Measurements from ENCODE around the gene ZC3H10.

DNA sequence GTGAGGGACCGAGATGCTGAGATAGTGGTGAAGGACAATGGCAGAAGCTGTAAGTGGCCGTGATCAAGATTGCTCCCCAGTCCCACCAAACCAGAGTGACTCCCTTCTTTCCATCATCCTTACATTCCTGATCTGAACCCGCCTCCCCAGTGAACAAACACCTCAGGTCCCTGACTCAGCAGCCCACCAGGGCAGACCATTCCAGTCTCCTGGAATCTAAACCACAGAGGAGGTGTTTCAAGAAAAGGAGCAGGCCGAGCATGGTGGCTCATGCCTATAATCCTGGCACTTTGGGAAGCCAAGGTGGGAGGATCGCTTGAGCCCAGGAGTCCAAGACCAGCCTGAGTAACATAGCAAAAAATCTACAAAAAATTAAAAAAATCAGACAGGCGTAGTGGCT is 31.5 kb upstream of the ZC3H10 start:
- no peak for TF ChIP-seq POLR2A (IDR thresholded peaks at IDR 0.05; ENCODE audit: low read depth, low read length)
- TF ChIP-seq POLR2AphosphoS5 (IDR thresholded peaks at IDR 0.05; ENCODE audit: low read depth, low read length): no peak
- no peak for TF ChIP-seq POU2F2 (IDR thresholded peaks at IDR 0.05; ENCODE audit: low read depth, low read length)
- no peak for TF ChIP-seq SPI1 (IDR thresholded peaks at IDR 0.05; ENCODE audit: low read depth, low read length)
- TF ChIP-seq TAF1 (IDR thresholded peaks at IDR 0.05; ENCODE audit: low read depth, low read length): no peak
